CD14-positive monocyte (primary cell): ENCODE data around the gene THY1. TPM values are rescaled to one million over a fixed set of nuclear protein-coding genes. Genes with fewer than 3 reads are reported as not detected.
A peak's percentile ranks its signal among the peaks of the same experiment; 100 is the strongest.

Experiments
- DNase-seq, 3 donors: peaks; one replicate each; pipeline ENCODE4 v3.0.0-alpha.2; 2011 to 2022
- H2AFZ ChIP-seq: 2 replicates; pipeline ENCODE4 v1.6.0; 2012; ENCODE audit warnings: mild to moderate bottlenecking, low read depth, low read length, inconsistent platforms; ENCODE audit not compliant: insufficient read depth, poor library complexity, severe bottlenecking
- H3K27ac ChIP-seq, 2 donors: 1 replicate in 1 of 2; 2 replicates in 1 of 2; pipeline ENCODE4 v1.5.1; 2012 to 2013; ENCODE audit warnings: low read length in 2 of 2, control low read depth in 1 of 2, inconsistent platforms in 1 of 2, low read depth in 1 of 2, mild to moderate bottlenecking in 1 of 2
- H3K27me3 ChIP-seq, 2 donors: one replicate each; pipeline versions ENCODE4 v1.6.0 to v1.6.1; 2011 to 2013; ENCODE audit warnings: low read length in 2 of 2; ENCODE audit not compliant: control insufficient read depth in 2 of 2, insufficient read depth in 2 of 2
- H3K36me3 ChIP-seq, 2 donors: replicated peaks in 1 of 2; 1 replicate in 1 of 2; 2 replicates in 1 of 2; pipeline versions ENCODE4 v1.5.1 to v1.6.1; 2012 to 2013; ENCODE audit warnings: low read length in 2 of 2, control low read depth in 1 of 2, inconsistent platforms in 1 of 2, mild to moderate bottlenecking in 1 of 2; ENCODE audit not compliant: insufficient read depth in 2 of 2, control insufficient read depth in 1 of 2
- H3K4me1 ChIP-seq, 2 donors: 1 replicate in 1 of 2; 2 replicates in 1 of 2; pipeline versions ENCODE4 v1.5.1 to v1.6.1; 2012 to 2013; ENCODE audit warnings: low read length in 2 of 2, control low read depth in 1 of 2, inconsistent platforms in 1 of 2, mild to moderate bottlenecking in 1 of 2, moderate library complexity in 1 of 2; ENCODE audit not compliant: insufficient read depth in 2 of 2, control insufficient read depth in 1 of 2
- H3K4me2 ChIP-seq: replicated peaks from 2 replicates; pipeline ENCODE3; 2012; ENCODE audit warnings: low read length, moderate library complexity, mild to moderate bottlenecking; ENCODE audit not compliant: poor library complexity, severe bottlenecking; ENCODE audit errors: extremely low read depth
- H3K4me3 ChIP-seq, 3 experiments: fragments of 200-600 bp in 1 of 3; sonication (generic) in 1 of 3; replicated peaks in 1 of 3; 1 replicate in 2 of 3; 2 replicates in 1 of 3; pipeline ENCODE4 v1.5.1; 2011 to 2013; ENCODE audit warnings: low read length in 3 of 3, mild to moderate bottlenecking in 3 of 3, control low read depth in 2 of 3, low read depth in 2 of 3, inconsistent platforms in 1 of 3, moderate library complexity in 1 of 3
- H3K79me2 ChIP-seq: 2 replicates; pipeline ENCODE4 v1.6.0; 2012; ENCODE audit warnings: mild to moderate bottlenecking, control low read depth, inconsistent platforms, low read length, moderate library complexity; ENCODE audit not compliant: insufficient read depth
- H3K9ac ChIP-seq: 2 replicates; pipeline ENCODE4 v1.6.0; 2017; ENCODE audit warnings: low read length, mild to moderate bottlenecking; ENCODE audit not compliant: insufficient read depth, poor library complexity, severe bottlenecking
- H3K9me3 ChIP-seq, 2 donors: replicated peaks in 1 of 2; 1 replicate in 1 of 2; 2 replicates in 1 of 2; pipeline versions ENCODE4 v1.5.1 to v1.6.1; 2012 to 2013; ENCODE audit warnings: low read length in 2 of 2, control low read depth in 1 of 2; ENCODE audit not compliant: control insufficient read depth in 1 of 2, insufficient read depth in 1 of 2
- H4K20me1 ChIP-seq: 2 replicates; pipeline ENCODE4 v1.6.0; 2012; ENCODE audit warnings: mild to moderate bottlenecking, low read length, control low read depth, moderate library complexity; ENCODE audit not compliant: insufficient read depth
- H3K27ac Mint-ChIP-seq, 7 donors: one replicate each; pipeline ENCODE4 v1.8.0; 2020; ENCODE audit warnings: mild to moderate bottlenecking in 7 of 7, mixed read lengths in 7 of 7, moderate library complexity in 6 of 7, inconsistent platforms in 2 of 7
- H3K27me3 Mint-ChIP-seq, 3 donors: one replicate each; pipeline ENCODE4 v1.8.0; 2021 to 2022; ENCODE audit warnings: low read depth in 3 of 3, mild to moderate bottlenecking in 3 of 3, mixed read lengths in 3 of 3, moderate library complexity in 3 of 3, inconsistent platforms in 1 of 3
- H3K36me3 Mint-ChIP-seq, 2 donors: one replicate each; pipeline ENCODE4 v1.8.0; 2020; ENCODE audit warnings: mixed read lengths in 2 of 2, inconsistent platforms in 1 of 2, mild to moderate bottlenecking in 1 of 2
- H3K4me1 Mint-ChIP-seq: one replicate; pipeline ENCODE4 v1.8.0; 2020; ENCODE audit warnings: mild to moderate bottlenecking, mixed read lengths
- H3K4me3 Mint-ChIP-seq, 2 donors: one replicate each; pipeline ENCODE4 v1.8.0; 2020; ENCODE audit warnings: mild to moderate bottlenecking in 2 of 2, mixed read lengths in 2 of 2, moderate library complexity in 1 of 2
- H3K9me3 Mint-ChIP-seq, 7 donors: one replicate each; pipeline ENCODE4 v1.8.0; 2020 to 2022; ENCODE audit warnings: mixed read lengths in 7 of 7, mild to moderate bottlenecking in 6 of 7, moderate library complexity in 6 of 7, inconsistent platforms in 2 of 7
- CTCF ChIP-seq: fragments of 200-600 bp; IDR thresholded peaks from one replicate; pipeline ENCODE4 v1.8.0; 2022; ENCODE audit warnings: antibody characterized with exemption, mild to moderate bottlenecking
- WGBS: methylation state at CpG from one replicate; pipeline ENCODE4 v1.1.5; 2013; ENCODE audit warnings: missing lambda C conversion rate; ENCODE audit not compliant: insufficient coverage; 5-methylcytosine and 5-hydroxymethylcytosine counted together
- intact Hi-C, 2 donors: fragments of 100-400 bp; cut with micrococcal nuclease; formaldehyde crosslinking; loops; one replicate each; pipeline versions ENCODE4 v1.15.0 to v1.15.1; 2023
- polyA plus RNA-seq, 3 donors: library from polyadenylated mRNA; depleted of rRNA in 1 of 3; unstranded in 2 of 3; stranded (reverse) in 1 of 3; fragments of 300-500 nt in 2 of 3; fragments of >200 nt in 1 of 3; fragmentation: Illumina TruSeq in 2 of 3; gene quantifications; 1 replicate in 2 of 3; 2 replicates in 1 of 3; pipeline ENCODE4 v1.2.3, GENCODE V29; 2012 to 2021

THY1 gene
- polyA plus RNA-seq, 3 donors = not detected

DNA sequence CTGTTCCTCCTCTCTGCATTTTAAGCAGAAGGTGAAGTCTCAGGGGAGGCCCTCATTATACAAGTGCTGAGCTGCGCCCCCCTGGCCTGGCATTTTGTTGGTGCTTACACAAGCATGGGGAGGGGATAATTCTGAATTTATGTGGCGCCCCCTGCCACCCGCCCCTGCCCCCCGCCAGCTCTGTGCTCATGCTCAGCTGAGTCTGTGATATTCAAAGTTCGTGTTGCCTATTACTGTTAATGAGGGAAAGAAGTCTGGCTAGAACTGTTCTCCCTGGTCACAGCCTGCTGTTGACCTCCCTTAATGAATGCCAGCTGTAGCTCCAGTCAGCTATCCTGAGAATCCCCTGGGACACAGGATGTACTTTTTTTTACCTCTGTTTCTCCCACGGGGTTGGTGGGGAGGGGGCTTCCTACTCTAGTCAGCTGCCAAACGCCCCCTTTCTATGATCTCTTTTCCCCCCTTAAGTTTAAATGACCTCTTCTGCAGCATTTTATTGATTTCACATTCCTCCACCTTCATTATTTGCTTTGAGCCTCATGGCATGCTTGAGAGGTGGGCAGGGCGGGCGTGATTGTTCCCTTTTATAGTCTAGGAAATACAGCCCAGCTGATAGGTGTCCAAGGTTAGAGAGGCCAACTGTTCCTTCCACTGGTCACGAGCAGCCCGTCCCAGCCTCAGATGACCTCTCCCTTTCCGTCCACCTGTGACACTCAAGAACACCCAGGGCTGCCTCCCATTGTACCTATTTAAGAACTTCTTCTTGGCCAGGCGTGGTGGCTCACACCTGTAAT lies 53.6 kb downstream of the THY1 start:
- Histone ChIP-seq H3K9ac (no peak overlapping the region), H2AFZ (no peak overlapping the region), H3K4me3 (no peak overlapping the region), H3K9me3 (no peaks in the 10 kb centered on the region), H4K20me1 (no peaks in the 10 kb centered on the region), H3K4me2 (no peak overlapping the region), H3K27ac (no peak overlapping the region), H3K36me3 (no peaks in the 10 kb centered on the region), H3K4me1 (peaks cover 0 to 1% of the 10 kb centered on the region in 2 donors), H3K79me2 (no peaks in the 10 kb centered on the region), H3K27me3 (peaks cover 11 to 13% of the 10 kb centered on the region in 2 donors)
- intact Hi-C loops = no loop called here
- WGBS = 95% methylated on average over 10 of the region's 13 CpGs
- H3K27ac Mint-ChIP-seq = no peak overlapping the region
- no peak overlapping the region for H3K4me3 Mint-ChIP-seq
- peaks cover 6% of the 10 kb centered on the region for H3K4me1 Mint-ChIP-seq
- peaks cover 0 to 5% (median 3%) of the 10 kb centered on the region in 7 donors for H3K9me3 Mint-ChIP-seq
- TF ChIP-seq CTCF = no peak
- peaks cover 3 to 4% of the 10 kb centered on the region in 2 donors for H3K36me3 Mint-ChIP-seq
- no peak for DNase-seq
- H3K27me3 Mint-ChIP-seq = peaks cover 24 to 29% (median 28%) of the 10 kb centered on the region in 3 donors

- H3K4me1 ChIP-seq = peaks cover 4 to 11% of the 10 kb centered on the region in 2 donors
- H3K9ac ChIP-seq = no peak overlapping the region
- no peak for TF ChIP-seq CTCF
- no peaks in the 10 kb centered on the region for H3K9me3 ChIP-seq
- peaks cover 0 to 5% (median 3%) of the 10 kb centered on the region in 7 donors for H3K9me3 Mint-ChIP-seq
- H3K27me3 Mint-ChIP-seq = peaks cover 29 to 36% (median 31%) of the 10 kb centered on the region in 3 donors
- H3K36me3 Mint-ChIP-seq = peaks cover 3 to 4% of the 10 kb centered on the region in 2 donors
- peak overlapping the region in 1 of 7 donors; percentile 20 for H3K27ac Mint-ChIP-seq
- H3K4me2 ChIP-seq = no peak overlapping the region
- no peak overlapping the region for H3K27ac ChIP-seq
- H3K4me1 Mint-ChIP-seq = peaks cover 6% of the 10 kb centered on the region
- H3K4me3 ChIP-seq = no peak overlapping the region
- no peaks in the 10 kb centered on the region for H4K20me1 ChIP-seq
- no peaks in the 10 kb centered on the region for H3K79me2 ChIP-seq
- peaks cover 15 to 18% of the 10 kb centered on the region in 2 donors for H3K27me3 ChIP-seq
- no peak overlapping the region for H2AFZ ChIP-seq
- 81% methylated on average over 15 of the region's 17 CpGs for WGBS
- H3K4me3 Mint-ChIP-seq = no peak overlapping the region
- intact Hi-C loops = no loop called here
- DNase-seq = no peak
- H3K36me3 ChIP-seq = no peaks in the 10 kb centered on the region
These were observed 54.6 kb downstream of the THY1 start for GRCh38 chr11:119368121-119369034.
